GM19324 (cell line): ENCODE measurements around the gene PRKCZ.

ENCODE experiments used
- ATAC-seq: cut with Tn5 transposase; IDR thresholded peaks from one replicate; pipeline ENCODE4 v1.9.1; 2021; ENCODE audit warnings: mild to moderate bottlenecking, moderate library complexity; ENCODE audit not compliant: unreplicated experiment, low FRiP score

PRKCZ gene

GRCh38 chr1:2044510-2045319 lies 5.5 kb upstream of the PRKCZ start:
- no peak for ATAC-seq

DNA sequence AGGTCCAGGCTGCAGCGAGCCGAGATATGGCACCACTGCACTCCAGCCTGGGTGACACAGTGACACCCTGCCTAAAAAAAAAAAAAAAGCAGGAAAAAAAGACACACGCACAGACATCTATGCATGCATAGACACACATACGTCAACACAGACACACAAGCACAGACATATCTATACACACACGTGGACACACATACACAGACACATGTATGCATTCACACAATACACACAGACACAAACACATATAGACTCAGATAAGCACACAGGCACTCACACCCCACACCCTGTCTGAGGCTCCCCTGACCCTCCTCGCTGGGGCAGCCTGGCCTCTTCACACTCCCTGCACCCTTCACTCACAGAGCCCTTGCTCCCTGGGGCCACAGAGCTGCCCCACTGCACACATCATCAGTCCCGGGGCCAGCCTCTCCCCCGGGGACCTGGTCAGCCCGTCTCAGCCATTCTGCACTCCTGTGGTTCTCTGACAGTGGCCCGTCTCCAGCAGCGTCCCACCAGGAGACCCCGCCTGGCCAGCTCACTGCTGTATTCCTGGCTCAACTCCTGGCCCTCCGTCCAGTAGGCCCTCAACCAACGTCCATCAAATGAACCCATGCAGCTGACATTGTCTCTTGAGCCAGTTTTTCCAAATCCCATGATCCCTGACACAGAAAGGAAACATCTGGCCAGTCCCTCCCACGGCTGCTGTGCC lies 4.6 kb upstream of the PRKCZ start:
- no peak for ATAC-seq

- ATAC-seq: no peak
Measured at GRCh38 chr1:2046174-2046917, 3.9 kb upstream of the PRKCZ start.

DNA sequence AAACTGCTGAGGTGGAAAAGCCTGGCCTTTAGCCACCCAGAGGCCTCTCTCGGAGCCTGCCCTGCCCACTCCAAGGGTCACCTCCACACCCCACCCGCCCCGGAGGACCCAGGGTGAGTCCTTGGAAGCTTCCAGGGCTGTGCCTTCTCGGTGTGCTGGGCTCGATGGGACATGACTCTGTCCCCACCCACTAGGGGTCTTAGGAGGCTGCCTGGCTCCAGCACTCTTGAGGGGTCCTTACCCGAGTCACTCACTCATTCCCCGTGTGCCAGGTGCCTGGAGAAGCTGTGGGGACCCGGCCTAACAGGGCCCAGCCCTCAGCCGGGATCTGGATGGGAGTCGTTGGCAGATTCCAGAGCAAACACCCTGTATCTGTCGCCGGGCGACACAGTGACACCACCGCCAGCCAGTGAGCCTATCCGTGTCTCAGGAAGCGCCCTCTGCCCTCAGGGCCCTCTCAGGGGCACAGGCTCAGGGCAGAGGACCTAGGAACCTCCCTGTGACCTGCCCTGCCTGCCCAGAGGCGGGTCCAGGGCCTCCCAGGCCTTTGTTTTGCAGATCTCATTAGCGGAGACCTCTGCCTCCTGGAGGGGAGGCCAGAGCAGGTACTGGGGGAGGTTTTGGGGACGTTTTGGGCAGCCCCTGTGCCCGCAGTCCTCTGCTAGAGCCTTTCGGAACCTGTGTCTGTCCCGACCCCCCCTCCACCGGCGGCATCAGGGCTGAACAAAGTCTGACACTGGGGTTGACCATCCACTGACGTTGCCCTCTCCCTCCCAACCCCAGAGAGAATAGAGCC lies 3.1 kb upstream of the PRKCZ start:
- no peak for ATAC-seq

- no peak for ATAC-seq
Measured at GRCh38 chr1:2047749-2048729, 2.2 kb upstream of the PRKCZ start.

- ATAC-seq: no peak
Measured at GRCh38 chr1:2049225-2049717, 940 bp upstream of the PRKCZ start.

- ATAC-seq: no peak
Measured at GRCh38 chr1:2050461-2050792, 216 bp downstream of the PRKCZ start.

- no peak for ATAC-seq
Measured at GRCh38 chr1:2050793-2051682, 827 bp downstream of the PRKCZ start.

GRCh38 chr1:2052054-2052679 lies 2.0 kb downstream of the PRKCZ start:
- no peak for ATAC-seq

DNA sequence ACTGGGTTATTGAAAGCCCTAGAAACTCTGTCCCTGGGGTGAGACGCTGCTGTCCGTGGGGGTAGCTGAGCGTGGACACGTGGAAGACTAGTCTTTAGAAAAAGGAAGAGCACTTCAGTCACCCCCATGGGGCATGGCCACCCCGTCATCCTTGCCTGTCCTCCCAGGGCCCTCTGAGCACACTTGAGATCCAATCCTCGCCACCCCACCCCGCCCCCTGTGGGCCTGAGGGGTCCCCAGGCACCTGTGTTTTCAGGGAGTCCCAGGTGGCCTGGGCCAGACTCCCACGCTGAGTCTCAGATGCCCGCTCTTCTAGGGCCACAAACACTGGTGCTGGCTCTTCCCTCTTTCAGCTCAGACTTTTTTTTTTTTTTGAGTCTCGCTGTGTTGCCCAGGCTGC lies 2.5 kb downstream of the PRKCZ start:
- no peak for ATAC-seq

DNA sequence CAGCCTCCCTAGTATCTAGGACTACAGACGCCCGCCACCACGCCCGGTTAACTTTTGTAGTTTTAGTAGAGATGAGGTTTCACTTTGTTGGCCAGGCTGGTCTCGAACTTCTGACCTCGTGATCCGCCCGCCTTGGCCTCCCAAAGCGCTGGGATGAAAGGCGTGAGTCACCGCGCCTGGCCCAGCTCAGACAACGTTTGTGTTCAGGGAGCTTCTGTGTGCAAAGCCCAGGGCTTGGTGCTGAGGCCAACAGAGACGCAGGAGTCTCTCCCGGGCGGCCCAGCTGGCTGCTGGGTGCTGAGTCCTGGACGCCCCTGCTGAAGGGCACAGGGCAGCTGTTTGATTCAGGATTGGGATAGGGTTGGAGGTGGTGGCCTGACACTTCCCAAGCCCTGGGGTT lies 3.0 kb downstream of the PRKCZ start:
- ATAC-seq: no peak

DNA sequence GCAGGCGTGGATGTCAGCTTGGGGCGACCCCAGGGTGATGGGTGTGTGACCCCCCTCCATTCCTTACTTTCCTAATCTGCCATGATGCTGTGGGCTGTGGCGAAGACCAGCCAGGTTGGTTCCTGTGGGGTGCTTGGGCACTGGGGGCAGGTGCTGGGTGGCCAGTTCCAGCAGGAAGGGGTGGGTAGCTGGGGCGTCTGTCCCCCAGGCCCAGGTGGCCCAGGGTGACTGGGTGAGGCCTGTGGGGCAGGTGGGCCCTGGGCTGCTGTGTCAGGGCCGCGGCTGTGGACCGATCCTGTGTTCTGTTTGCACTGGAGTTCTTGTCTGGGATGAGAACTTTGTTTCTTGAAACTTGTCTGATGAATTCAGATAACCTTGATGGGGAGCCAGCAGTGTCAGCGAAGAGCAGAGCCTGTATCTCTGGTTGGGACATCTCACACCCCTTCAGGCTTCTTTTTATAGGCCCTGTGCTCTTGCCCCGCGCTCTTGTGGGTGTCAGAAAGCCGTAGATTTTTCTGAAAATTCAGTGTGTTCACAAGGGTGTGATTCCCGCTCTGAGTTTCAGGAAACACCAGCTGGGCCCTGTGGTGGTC lies 3.7 kb downstream of the PRKCZ start:
- ATAC-seq: no peak

DNA sequence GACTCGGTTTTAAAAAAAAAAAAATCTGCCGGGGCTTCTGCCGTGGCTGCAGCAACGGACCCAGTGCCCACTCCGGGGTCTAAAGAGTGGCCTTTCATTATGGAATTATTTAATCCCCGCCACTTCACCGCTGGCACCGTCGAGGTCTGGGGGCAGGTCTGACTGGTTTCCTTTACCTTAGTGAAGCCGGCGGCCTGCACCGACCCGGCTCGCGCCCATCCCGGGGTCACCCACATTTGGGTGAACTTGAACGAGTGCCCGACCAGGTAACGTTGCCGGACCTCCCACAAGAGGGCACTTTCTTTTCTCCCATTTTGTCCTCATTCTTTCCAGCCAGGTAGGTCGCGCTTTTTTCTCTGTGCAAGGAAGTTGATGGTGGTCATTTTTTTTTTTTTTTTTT lies 4.3 kb downstream of the PRKCZ start:
- ATAC-seq: no peak

DNA sequence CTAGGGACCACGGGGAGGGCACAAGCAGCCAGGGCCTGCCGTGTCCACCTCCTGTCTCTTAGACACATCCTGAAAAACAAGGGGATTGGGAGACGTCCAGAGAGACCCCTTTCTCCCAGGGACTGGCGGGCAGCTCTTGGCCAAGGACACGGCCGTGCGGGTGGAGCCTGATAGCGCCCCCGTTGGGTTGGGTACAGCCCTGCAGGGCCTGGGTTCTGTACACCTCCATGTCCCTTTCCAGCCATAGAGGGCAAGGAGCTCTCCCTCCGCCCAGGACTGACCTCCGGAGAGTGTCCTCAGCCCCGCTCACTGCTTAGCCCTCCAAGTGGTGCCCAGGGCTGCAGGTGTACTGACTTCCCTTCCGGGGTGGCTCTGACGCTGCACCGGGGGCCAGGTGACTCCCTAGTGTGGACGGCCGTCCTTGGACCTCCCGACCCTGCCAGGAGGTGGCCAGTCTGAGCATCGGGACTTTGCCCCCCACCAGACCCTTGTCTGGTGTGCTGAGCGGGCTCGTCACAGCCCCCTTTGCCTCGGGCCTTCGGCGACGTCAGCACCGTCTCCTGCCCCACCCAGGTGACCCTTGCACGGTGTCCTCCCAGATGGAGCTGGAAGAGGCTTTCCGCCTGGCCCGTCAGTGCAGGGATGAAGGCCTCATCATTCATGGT lies 5.8 kb downstream of the PRKCZ start:
- no peak for ATAC-seq

DNA sequence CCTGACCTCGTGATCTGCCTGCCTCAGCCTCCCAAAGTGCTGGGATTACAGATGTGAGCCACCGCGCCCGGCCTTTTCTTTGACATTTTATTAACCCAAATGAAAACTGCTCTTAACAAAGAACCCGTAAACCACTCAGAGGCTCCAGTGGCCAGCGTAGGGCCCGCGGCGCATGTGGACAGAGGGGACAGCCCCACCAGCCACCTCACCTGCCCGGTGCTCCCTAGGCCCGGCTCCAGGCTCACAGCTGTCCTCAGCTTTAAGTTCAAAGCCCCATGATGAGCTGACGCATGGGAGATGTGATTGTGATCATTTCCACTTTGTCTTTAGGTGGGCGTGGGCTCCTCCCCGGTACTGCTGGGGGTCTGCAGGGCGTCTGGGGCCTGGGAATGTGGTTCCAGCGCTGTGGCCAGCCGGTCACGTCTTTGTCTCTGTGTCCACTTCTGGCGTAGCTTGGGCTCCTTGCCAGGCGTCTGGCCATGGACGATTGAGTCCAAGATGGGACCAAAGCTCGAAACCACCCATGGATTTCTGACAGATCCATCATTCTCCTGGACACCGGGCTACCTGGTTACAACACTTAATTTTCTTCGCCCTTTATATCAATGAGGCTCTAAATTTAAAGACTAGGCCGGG lies 6.9 kb downstream of the PRKCZ start:
- no peak for ATAC-seq

GRCh38 chr1:2059290-2059953 lies 9.2 kb downstream of the PRKCZ start:
- no peak for ATAC-seq
